PC-9 (cell line): ENCODE data around the gene PCDHGA12.
"Not testable (repeated sequence)": the region's sequence is repeated elsewhere in the genome, so short reads cannot be mapped to it uniquely, and the experiment has no call there.

Experiments
- CTCF ChIP-seq: fragments of 200-600 bp; sonication (generic); conservative IDR thresholded peaks from 2 replicates; pipeline ENCODE4 v1.6.1; 2017; ENCODE audit warnings: mixed run types, antibody characterized with exemption, mild to moderate bottlenecking, moderate library complexity
- EZH2 ChIP-seq: fragments of 200-600 bp; sonication (generic); IDR thresholded peaks from 2 replicates; pipeline ENCODE4 v1.8.0; 2017; ENCODE audit warnings: antibody characterized with exemption, low read depth

- TF ChIP-seq CTCF, EZH2: not testable (repeated sequence)
Observed at GRCh38 chr5:141415275-141415618, 15.1 kb upstream of the PCDHGA12 start.
